Body of pancreas (tissue), 4 donors: ENCODE data around the gene KCNN3. TPM values are rescaled to one million over a fixed set of nuclear protein-coding genes. Genes with fewer than 3 reads are reported as not detected.

Experiments
- ATAC-seq: fragments of 150-250 bp; one replicate; pipeline ENCODE4 v1.9.1; 2016
- DNase-seq, 4 donors: peaks; one replicate each; pipeline ENCODE4 v3.0.0-alpha.2; 2019
- H3K27ac ChIP-seq, 4 donors: fragments of 200-600 bp; sonication (generic); 1 replicate in 3 of 4; 2 replicates in 1 of 4; pipeline versions ENCODE4 v1.5.1 to v1.6.1; 2016 to 2019; ENCODE audit warnings: mild to moderate bottlenecking in 1 of 4, mixed read lengths in 1 of 4, moderate library complexity in 1 of 4
- H3K27me3 ChIP-seq, 2 donors: fragments of 200-600 bp; sonication (generic); one replicate each; pipeline ENCODE4 v1.6.0; 2016; ENCODE audit warnings: mild to moderate bottlenecking in 1 of 2
- H3K36me3 ChIP-seq, 2 donors: fragments of 200-600 bp; sonication (generic); replicated peaks in 1 of 2; 2 replicates each; pipeline ENCODE4 v1.5.1; 2016; ENCODE audit warnings: low read depth in 2 of 2; ENCODE audit not compliant: insufficient read depth in 1 of 2
- H3K4me1 ChIP-seq: fragments of 200-600 bp; sonication (generic); one replicate; pipeline ENCODE4 v1.6.0; 2016
- H3K4me3 ChIP-seq, 2 donors: fragments of 200-600 bp; sonication (generic); 1 replicate in 1 of 2; 2 replicates in 1 of 2; pipeline ENCODE4 v1.5.1; 2016 to 2019
- H3K9me3 ChIP-seq, 3 donors: fragments of 200-600 bp; sonication (generic); 1 replicate in 2 of 3; 2 replicates in 1 of 3; pipeline ENCODE4 v1.5.1; 2016
- CTCF ChIP-seq, 7 experiments: fragments of 450-650 bp in 4 of 7; fragments of 200-600 bp in 3 of 7; sonication (generic) in 3 of 7; IDR thresholded peaks; one replicate each; pipeline ENCODE4 v1.5.1; 2016 to 2019; ENCODE audit warnings: antibody characterized with exemption in 7 of 7
- POLR2A ChIP-seq, 3 donors: fragments of 450-650 bp; IDR thresholded peaks; one replicate each; pipeline ENCODE4 v1.6.1; 2016; ENCODE audit warnings: antibody characterized with exemption in 3 of 3, mild to moderate bottlenecking in 2 of 3
- WGBS, 2 donors: methylation state at CpG; one replicate each; pipeline ENCODE4 v1.1.5; 2017; 5-methylcytosine and 5-hydroxymethylcytosine counted together
- intact Hi-C: fragments of 100-400 bp; cut with DNase I; formaldehyde crosslinking; loops from one replicate; pipeline ENCODE4 v1.15.1; 2023
- total RNA-seq, 2 donors: library from RNA; depleted of rRNA; stranded (reverse); fragments of >200 nt; gene quantifications; one replicate each; pipeline ENCODE4 v1.1.0, GENCODE V29; 2016

Gene KCNN3
- total RNA-seq, 2 donors from 2014 or later: 0.33 to 1.6 TPM

- Histone ChIP-seq H3K27ac (no peak overlapping the region), H3K36me3 (no peaks in the 10 kb centered on the region)
Measured at GRCh38 chr1:154856544-154856943, 13.5 kb downstream of the KCNN3 start.

DNA sequence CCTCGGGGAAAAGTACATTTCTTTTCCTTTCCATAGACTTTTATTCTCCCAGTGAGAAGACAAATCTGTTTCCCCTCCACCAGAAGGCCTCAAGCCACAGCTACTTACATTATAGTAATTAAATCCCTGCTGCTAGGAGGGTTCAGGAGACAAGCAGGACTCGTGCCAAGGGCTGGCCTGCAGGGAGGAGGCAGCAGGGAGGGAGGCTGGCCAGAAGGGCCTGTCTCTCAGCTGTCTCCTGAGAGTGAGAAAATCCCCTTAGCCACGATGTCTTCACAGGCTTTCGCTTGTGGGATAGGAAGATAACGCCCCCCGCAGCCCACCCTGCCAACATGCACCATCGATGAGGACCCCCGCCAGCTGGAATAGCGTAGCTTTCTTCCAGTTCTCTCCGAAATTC lies 14.0 kb downstream of the KCNN3 start:
- H3K27ac ChIP-seq: no peak overlapping the region
- no peaks in the 10 kb centered on the region for H3K9me3 ChIP-seq
- H3K36me3 ChIP-seq: no peaks in the 10 kb centered on the region
- ATAC-seq (no peak), DNase-seq (no peak)
- intact Hi-C loops: no loop called here
- TF ChIP-seq CTCF (IDR thresholded peaks at IDR 0.05) (no peak), POLR2A (IDR thresholded peaks at IDR 0.05) (no peak)
- no peaks in the 10 kb centered on the region for H3K27me3 ChIP-seq
- H3K4me3 ChIP-seq: no peak overlapping the region
- WGBS, 2 donors: 70 to 71% methylated on average over 10 of the region's 10 CpGs
- no peaks in the 10 kb centered on the region for H3K4me1 ChIP-seq

More at GRCh38 chr1:154856544-154856943, 13.5 kb downstream of the KCNN3 start:
- DNase-seq (no peak), ATAC-seq (no peak)
- no peaks in the 10 kb centered on the region for H3K9me3 ChIP-seq
- H3K4me1 ChIP-seq: no peaks in the 10 kb centered on the region
- TF ChIP-seq POLR2A (IDR thresholded peaks at IDR 0.05) (no peak), CTCF (IDR thresholded peaks at IDR 0.05) (no peak)
- WGBS, 2 donors: 83 to 86% methylated on average over 3 of the region's 3 CpGs
- no peak overlapping the region for H3K4me3 ChIP-seq
- no peaks in the 10 kb centered on the region for H3K27me3 ChIP-seq
- intact Hi-C loops: no loop called here

- DNase-seq (no peak), ATAC-seq (no peak)
- Histone ChIP-seq H3K36me3 (no peaks in the 10 kb centered on the region), H3K27ac (no peak overlapping the region), H3K27me3 (no peaks in the 10 kb centered on the region), H3K4me1 (no peaks in the 10 kb centered on the region), H3K9me3 (no peaks in the 10 kb centered on the region), H3K4me3 (no peak overlapping the region)
- WGBS, 2 donors: 72 to 77% methylated on average over 6 of the region's 6 CpGs
- intact Hi-C loops: no loop called here
- no peak for TF ChIP-seq POLR2A (IDR thresholded peaks at IDR 0.05)
- no peak for TF ChIP-seq CTCF (IDR thresholded peaks at IDR 0.05)
Measured at GRCh38 chr1:154855186-154855851, 14.8 kb downstream of the KCNN3 start.

DNA sequence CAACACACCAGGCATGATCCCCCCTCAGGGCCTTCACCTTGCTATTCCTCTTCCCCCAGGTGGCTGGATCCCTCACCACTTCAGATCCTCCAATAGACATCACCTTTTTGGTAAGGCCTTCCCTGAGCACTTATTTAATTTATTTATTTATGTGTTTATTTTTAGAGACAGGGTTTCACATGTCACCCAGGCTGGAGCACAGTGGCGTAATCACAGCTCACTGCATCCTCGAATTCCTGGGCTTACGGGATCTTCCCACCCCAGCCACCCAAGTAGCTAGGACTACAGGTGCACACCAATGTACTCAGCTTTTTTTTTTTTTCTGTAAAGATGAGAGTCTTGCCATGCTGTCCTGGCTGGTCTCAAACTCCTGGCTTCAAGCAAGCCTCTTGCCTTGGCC lies 17.2 kb downstream of the KCNN3 start:
- no peak for TF ChIP-seq CTCF (IDR thresholded peaks at IDR 0.05)
- intact Hi-C loops: no loop called here
- Histone ChIP-seq H3K36me3 (no peaks in the 10 kb centered on the region), H3K27me3 (no peaks in the 10 kb centered on the region), H3K4me1 (no peaks in the 10 kb centered on the region), H3K27ac (no peak overlapping the region), H3K9me3 (no peaks in the 10 kb centered on the region), H3K4me3 (no peak overlapping the region)
- DNase-seq: no peak
- ATAC-seq: no peak
- WGBS, 2 donors: 91 to 97% methylated on average over 3 of the region's 3 CpGs
